Ishikawa (cell line): ENCODE results near the gene TMEM272.

Experiments
- EGR1 ChIP-seq: IDR thresholded peaks from 2 replicates; pipeline ENCODE4 v1.6.1; 2012
- TF ChIP-seq, protein P1 (sequence below): IDR thresholded peaks from 2 replicates; pipeline ENCODE4 v1.6.1; 2012

- TF ChIP-seq, protein P1, sequence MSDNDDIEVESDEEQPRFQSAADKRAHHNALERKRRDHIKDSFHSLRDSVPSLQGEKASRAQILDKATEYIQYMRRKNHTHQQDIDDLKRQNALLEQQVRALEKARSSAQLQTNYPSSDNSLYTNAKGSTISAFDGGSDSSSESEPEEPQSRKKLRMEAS: no peak
- no peak for TF ChIP-seq EGR1
These were observed 1.4 kb downstream of the TMEM272 start for GRCh38 chr13:51843529-51843928.
